DOHH2 (cell line): ENCODE results near the gene HSD17B12.
A peak's percentile ranks its signal among the peaks of the same experiment; 100 is the strongest.

Experiments used
- H3F3A ChIP-seq: fragments of 200-600 bp; sonication (generic), shearing (Covaris generic); 2 replicates; pipeline ENCODE4 v1.6.0; 2016; ENCODE audit warnings: antibody characterized with exemption, mild to moderate bottlenecking; ENCODE audit not compliant: control insufficient read depth, insufficient read depth
- H3K27ac ChIP-seq: fragments of 200-600 bp; sonication (generic); 2 replicates; pipeline ENCODE4 v1.5.1; 2014; ENCODE audit warnings: low read depth, mild to moderate bottlenecking, low read length, moderate library complexity
- H3K27me3 ChIP-seq: fragments of 200-600 bp; sonication (generic); 2 replicates; pipeline ENCODE4 v1.6.1; 2014; ENCODE audit warnings: mild to moderate bottlenecking, low read length, mixed read lengths; ENCODE audit not compliant: control insufficient read depth
- H3K36me3 ChIP-seq: fragments of 200-600 bp; sonication (generic); 2 replicates; pipeline ENCODE4 v1.6.1; 2014; ENCODE audit warnings: mild to moderate bottlenecking, low read length, moderate library complexity, mixed read lengths; ENCODE audit not compliant: control insufficient read depth
- H3K4me1 ChIP-seq: fragments of 200-600 bp; sonication (generic); 2 replicates; pipeline ENCODE4 v1.6.1; 2014; ENCODE audit warnings: mild to moderate bottlenecking, low read length, mixed read lengths; ENCODE audit not compliant: control insufficient read depth
- H3K4me2 ChIP-seq: fragments of 200-600 bp; sonication (generic); 2 replicates; pipeline ENCODE4 v1.6.0; 2014; ENCODE audit warnings: mild to moderate bottlenecking, low read length, moderate library complexity
- H3K4me3 ChIP-seq: fragments of 200-600 bp; sonication (generic); 2 replicates; pipeline ENCODE4 v1.5.1; 2014; ENCODE audit warnings: mild to moderate bottlenecking, low read length, mixed read lengths
- H3K79me2 ChIP-seq: fragments of 200-600 bp; sonication (generic); 2 replicates; pipeline ENCODE4 v1.6.1; 2014; ENCODE audit warnings: mild to moderate bottlenecking, low read length, mixed read lengths; ENCODE audit not compliant: control insufficient read depth
- H3K9me2 ChIP-seq: fragments of 200-600 bp; sonication (generic); replicated peaks from 2 replicates; pipeline ENCODE4 v1.6.1; 2014; ENCODE audit warnings: mild to moderate bottlenecking, low read length, mixed read lengths; ENCODE audit not compliant: control insufficient read depth
- H3K9me3 ChIP-seq: fragments of 200-600 bp; sonication (generic); 2 replicates; pipeline ENCODE4 v1.6.1; 2014; ENCODE audit warnings: antibody characterized with exemption, low read length, mixed read lengths; ENCODE audit not compliant: control insufficient read depth, insufficient read depth
- H4K20me1 ChIP-seq: fragments of 200-600 bp; sonication (generic); 2 replicates; pipeline ENCODE4 v1.6.0; 2014; ENCODE audit warnings: low read depth, mild to moderate bottlenecking, antibody characterized with exemption, low read length, moderate library complexity; ENCODE audit not compliant: control insufficient read depth, insufficient read depth
- CTCF ChIP-seq: fragments of 200-600 bp; sonication (generic); IDR thresholded peaks from one replicate; pipeline ENCODE4 v1.5.1; 2014; ENCODE audit warnings: antibody characterized with exemption, mild to moderate bottlenecking, low read depth, low read length; ENCODE audit not compliant: poor library complexity, severe bottlenecking
- EZH2phosphoT487 ChIP-seq: fragments of 200-600 bp; sonication (generic); IDR thresholded peaks from 2 replicates; pipeline ENCODE4 v1.6.1; 2017; ENCODE audit warnings: borderline replicate concordance, mild to moderate bottlenecking, antibody characterized with exemption, low read length, moderate library complexity, mixed read lengths

Gene HSD17B12

GRCh38 chr11:43737201-43737590, 56.7 kb downstream of the HSD17B12 start:
- H3K36me3 ChIP-seq = peaks cover 54% of the 10 kb centered on the region
- TF ChIP-seq CTCF (no peak), EZH2phosphoT487 (no peak)
- H3K27me3 ChIP-seq = no peaks in the 10 kb centered on the region
- H3K4me1 ChIP-seq = peaks cover 39% of the 10 kb centered on the region
- H3K9me3 ChIP-seq = peaks cover 5% of the 10 kb centered on the region; the same call in 1 of the 2 replicates
- H3F3A ChIP-seq = no peaks in the 10 kb centered on the region
- H3K4me3 ChIP-seq = peak overlapping the region; percentile 9; the same call in 1 of the 2 replicates
- 0 out of 2 replicates have a peak overlapping the region, but pooled peaks have one; percentile 3 for H3K27ac ChIP-seq
- peaks cover 7% of the 10 kb centered on the region; the same call in 1 of the 2 replicates for H4K20me1 ChIP-seq
- peaks cover 94% of the 10 kb centered on the region for H3K79me2 ChIP-seq
- peak overlapping the region; percentile 24 for H3K4me2 ChIP-seq
- H3K9me2 ChIP-seq = no peaks in the 10 kb centered on the region

GRCh38 chr11:43738600-43739409, 58.3 kb downstream of the HSD17B12 start:
- Histone ChIP-seq H3K9me3 (peaks cover 5% of the 10 kb centered on the region; the same call in 1 of the 2 replicates), H3K36me3 (peaks cover 54% of the 10 kb centered on the region), H3K9me2 (no peaks in the 10 kb centered on the region), H3K4me1 (peaks cover 39% of the 10 kb centered on the region), H3K27ac (no peak overlapping the region), H3K27me3 (no peaks in the 10 kb centered on the region), H3K79me2 (peaks cover 94% of the 10 kb centered on the region), H3F3A (no peaks in the 10 kb centered on the region), H3K4me3 (no peak overlapping the region), H4K20me1 (peaks cover 7% of the 10 kb centered on the region; the same call in 1 of the 2 replicates), H3K4me2 (no peak overlapping the region)
- TF ChIP-seq EZH2phosphoT487 = no peak

GRCh38 chr11:43746670-43747069, 66.1 kb downstream of the HSD17B12 start:
- H3F3A ChIP-seq = no peaks in the 10 kb centered on the region
- H3K4me1 ChIP-seq = no peaks in the 10 kb centered on the region
- H3K9me2 ChIP-seq = no peaks in the 10 kb centered on the region
- no peak overlapping the region for H3K4me2 ChIP-seq
- H3K27ac ChIP-seq = no peak overlapping the region
- H3K27me3 ChIP-seq = no peaks in the 10 kb centered on the region
- H4K20me1 ChIP-seq = peaks cover 4% of the 10 kb centered on the region; the same call in 1 of the 2 replicates
- H3K79me2 ChIP-seq = peaks cover 80% of the 10 kb centered on the region
- peaks cover 64% of the 10 kb centered on the region for H3K36me3 ChIP-seq
- TF ChIP-seq EZH2phosphoT487 (no peak), CTCF (no peak)
- H3K9me3 ChIP-seq = no peaks in the 10 kb centered on the region
- no peak overlapping the region for H3K4me3 ChIP-seq

GRCh38 chr11:43747130-43747802, 66.7 kb downstream of the HSD17B12 start:
- H3K9me2 ChIP-seq = no peaks in the 10 kb centered on the region
- peaks cover 82% of the 10 kb centered on the region for H3K79me2 ChIP-seq
- H3K9me3 ChIP-seq = no peaks in the 10 kb centered on the region
- peaks cover 68% of the 10 kb centered on the region for H3K36me3 ChIP-seq
- no peak overlapping the region for H3K27ac ChIP-seq
- H3K4me2 ChIP-seq = no peak overlapping the region
- no peaks in the 10 kb centered on the region for H3F3A ChIP-seq
- no peak overlapping the region for H3K4me3 ChIP-seq
- peaks cover 4% of the 10 kb centered on the region; the same call in 1 of the 2 replicates for H4K20me1 ChIP-seq
- TF ChIP-seq EZH2phosphoT487 (no peak), CTCF (no peak)
- H3K4me1 ChIP-seq = no peaks in the 10 kb centered on the region
- no peaks in the 10 kb centered on the region for H3K27me3 ChIP-seq
